ENCODE data around the gene FBXO34. TPM values are rescaled to one million over a fixed set of nuclear protein-coding genes. Genes with fewer than 3 reads are reported as not detected.

The FBXO34 gene
- total and polyA plus RNA-seq, 10 of the 15 experiments (the other 5 are each of a cell fraction or from before 2014, with no cell fraction given) = 5.6 to 22.8 (median 17.6) TPM

DNA sequence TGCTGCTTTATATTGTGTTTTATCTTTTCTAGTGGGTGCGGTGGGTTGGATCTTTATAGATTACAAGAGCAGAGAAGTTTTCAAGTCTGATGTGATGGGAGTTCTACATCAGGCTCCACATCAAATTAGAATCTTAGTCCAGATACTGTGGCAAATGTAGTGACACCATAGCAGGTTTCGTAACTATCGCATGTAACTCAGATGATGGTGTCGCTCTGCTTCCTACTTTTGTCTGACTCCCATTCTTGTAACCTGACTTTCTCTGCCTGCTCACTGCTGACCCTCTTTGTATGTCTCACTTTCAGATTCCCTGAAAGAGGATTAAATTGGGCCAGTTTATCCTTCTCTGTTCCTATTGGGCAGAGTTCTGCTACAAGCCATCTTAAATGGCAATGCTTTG is 22.8 kb upstream of the FBXO34 start:
- H3K4me3 ChIP-seq = no peak overlapping the region
- H4K20me1 ChIP-seq (ENCODE audit: control insufficient read depth, insufficient read depth) = no peaks in the 10 kb centered on the region
- H3K4me2 ChIP-seq (ENCODE audit: control insufficient read depth, insufficient read depth) = no peak overlapping the region
- 95% methylated on average over 4 of the region's 4 CpGs for WGBS (ENCODE audit: insufficient coverage, insufficient replicate concordance, low lambda C conversion rate, missing lambda C conversion rate)
- no peak overlapping the region for H3K9ac ChIP-seq (ENCODE audit: control insufficient read depth, insufficient read depth, low read length)
- no TSS peak for BruUV-seq (replicated peaks)
- H3K36me3 ChIP-seq (ENCODE audit: control insufficient read depth in 2 of 2, insufficient read depth in 2 of 2, low read length in 1 of 2) = no peaks in the 10 kb centered on the region
- H3K9me3 ChIP-seq (replicated peaks; ENCODE audit: control insufficient read depth, insufficient read depth, low read length) = no peaks in the 10 kb centered on the region
- ATAC-seq (no peak), DNase-seq (ENCODE audit: low read depth, low spot score) (no peak), FAIRE-seq (no peak)
- no peak overlapping the region for H2AFZ ChIP-seq (ENCODE audit: control insufficient read depth, low read depth, low read length)
- ChIA-PET SMC1A (ENCODE audit: uncharacterized antibody, unreplicated experiment) (interaction anchor here (1.1 to 4.3 kb wide), 2 partner anchors 49 to 107 kb away, joined by 3 to 32 read pairs; no protein-coding TSS in a partner anchor), CTCF (interaction anchor here (0.5 to 1.7 kb wide), 5 partner anchors 13 to 184 kb away, joined by 3 to 10 read pairs (median 3); partner anchors contain the start of gene FBXO34), RAD21 (ENCODE audit: unreplicated experiment) (no interaction called here), POLR2A (interaction anchor here (1.2 kb wide), 1 partner anchor 176 kb away, joined by 3 read pairs; no protein-coding TSS in a partner anchor)
- no peak overlapping the region for H3K27ac ChIP-seq (ENCODE audit: control insufficient read depth, insufficient read depth)
- TF ChIP-seq ETV6 (conservative IDR thresholded peaks at IDR 0.05 in 1 of 2, IDR thresholded peaks at IDR 0.05 in 1 of 2; ENCODE audit: borderline replicate concordance in 1 of 2, low read depth in 1 of 2) (no peak), TCF7 (IDR thresholded peaks at IDR 0.05; ENCODE audit: borderline replicate concordance) (no peak), POU2F2 (IDR thresholded peaks at IDR 0.05; ENCODE audit: borderline replicate concordance, low read depth, low read length) (no peak), MEF2B (IDR thresholded peaks at IDR 0.05; ENCODE audit: partially characterized antibody, poor library complexity, severe bottlenecking) (no peak), SMAD5 (IDR thresholded peaks at IDR 0.05; ENCODE audit: low read depth) (no peak), SREBF2 (IDR thresholded peaks at IDR 0.05; ENCODE audit: low read length) (no peak), BCL11A (IDR thresholded peaks at IDR 0.05; ENCODE audit: low read depth, low read length) (no peak)
- TF ChIP-seq, protein P1, sequence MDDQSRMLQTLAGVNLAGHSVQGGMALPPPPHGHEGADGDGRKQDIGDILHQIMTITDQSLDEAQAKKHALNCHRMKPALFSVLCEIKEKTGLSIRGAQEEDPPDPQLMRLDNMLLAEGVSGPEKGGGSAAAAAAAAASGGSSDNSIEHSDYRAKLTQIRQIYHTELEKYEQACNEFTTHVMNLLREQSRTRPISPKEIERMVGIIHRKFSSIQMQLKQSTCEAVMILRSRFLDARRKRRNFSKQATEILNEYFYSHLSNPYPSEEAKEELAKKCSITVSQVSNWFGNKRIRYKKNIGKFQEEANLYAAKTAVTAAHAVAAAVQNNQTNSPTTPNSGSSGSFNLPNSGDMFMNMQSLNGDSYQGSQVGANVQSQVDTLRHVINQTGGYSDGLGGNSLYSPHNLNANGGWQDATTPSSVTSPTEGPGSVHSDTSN (IDR thresholded peaks at IDR 0.05; ENCODE audit: insufficient replicate concordance, low read depth, low read length) = no peak
- TF ChIP-seq, protein P2, sequence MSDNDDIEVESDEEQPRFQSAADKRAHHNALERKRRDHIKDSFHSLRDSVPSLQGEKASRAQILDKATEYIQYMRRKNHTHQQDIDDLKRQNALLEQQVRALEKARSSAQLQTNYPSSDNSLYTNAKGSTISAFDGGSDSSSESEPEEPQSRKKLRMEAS (IDR thresholded peaks at IDR 0.05; ENCODE audit: low read depth, low read length) = no peak
- TF ChIP-seq, protein P3, sequence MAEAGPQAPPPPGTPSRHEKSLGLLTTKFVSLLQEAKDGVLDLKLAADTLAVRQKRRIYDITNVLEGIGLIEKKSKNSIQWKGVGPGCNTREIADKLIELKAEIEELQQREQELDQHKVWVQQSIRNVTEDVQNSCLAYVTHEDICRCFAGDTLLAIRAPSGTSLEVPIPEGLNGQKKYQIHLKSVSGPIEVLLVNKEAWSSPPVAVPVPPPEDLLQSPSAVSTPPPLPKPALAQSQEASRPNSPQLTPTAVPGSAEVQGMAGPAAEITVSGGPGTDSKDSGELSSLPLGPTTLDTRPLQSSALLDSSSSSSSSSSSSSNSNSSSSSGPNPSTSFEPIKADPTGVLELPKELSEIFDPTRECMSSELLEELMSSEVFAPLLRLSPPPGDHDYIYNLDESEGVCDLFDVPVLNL (IDR thresholded peaks at IDR 0.05; ENCODE audit: low read depth, low read length) = no peak
- TF ChIP-seq, protein P4, sequence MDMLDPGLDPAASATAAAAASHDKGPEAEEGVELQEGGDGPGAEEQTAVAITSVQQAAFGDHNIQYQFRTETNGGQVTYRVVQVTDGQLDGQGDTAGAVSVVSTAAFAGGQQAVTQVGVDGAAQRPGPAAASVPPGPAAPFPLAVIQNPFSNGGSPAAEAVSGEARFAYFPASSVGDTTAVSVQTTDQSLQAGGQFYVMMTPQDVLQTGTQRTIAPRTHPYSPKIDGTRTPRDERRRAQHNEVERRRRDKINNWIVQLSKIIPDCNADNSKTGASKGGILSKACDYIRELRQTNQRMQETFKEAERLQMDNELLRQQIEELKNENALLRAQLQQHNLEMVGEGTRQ (IDR thresholded peaks at IDR 0.05; ENCODE audit: borderline replicate concordance, low read depth, low read length) = no peak
- TF ChIP-seq, protein P5, sequence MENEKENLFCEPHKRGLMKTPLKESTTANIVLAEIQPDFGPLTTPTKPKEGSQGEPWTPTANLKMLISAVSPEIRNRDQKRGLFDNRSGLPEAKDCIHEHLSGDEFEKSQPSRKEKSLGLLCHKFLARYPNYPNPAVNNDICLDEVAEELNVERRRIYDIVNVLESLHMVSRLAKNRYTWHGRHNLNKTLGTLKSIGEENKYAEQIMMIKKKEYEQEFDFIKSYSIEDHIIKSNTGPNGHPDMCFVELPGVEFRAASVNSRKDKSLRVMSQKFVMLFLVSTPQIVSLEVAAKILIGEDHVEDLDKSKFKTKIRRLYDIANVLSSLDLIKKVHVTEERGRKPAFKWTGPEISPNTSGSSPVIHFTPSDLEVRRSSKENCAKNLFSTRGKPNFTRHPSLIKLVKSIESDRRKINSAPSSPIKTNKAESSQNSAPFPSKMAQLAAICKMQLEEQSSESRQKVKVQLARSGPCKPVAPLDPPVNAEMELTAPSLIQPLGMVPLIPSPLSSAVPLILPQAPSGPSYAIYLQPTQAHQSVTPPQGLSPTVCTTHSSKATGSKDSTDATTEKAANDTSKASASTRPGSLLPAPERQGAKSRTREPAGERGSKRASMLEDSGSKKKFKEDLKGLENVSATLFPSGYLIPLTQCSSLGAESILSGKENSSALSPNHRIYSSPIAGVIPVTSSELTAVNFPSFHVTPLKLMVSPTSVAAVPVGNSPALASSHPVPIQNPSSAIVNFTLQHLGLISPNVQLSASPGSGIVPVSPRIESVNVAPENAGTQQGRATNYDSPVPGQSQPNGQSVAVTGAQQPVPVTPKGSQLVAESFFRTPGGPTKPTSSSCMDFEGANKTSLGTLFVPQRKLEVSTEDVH (IDR thresholded peaks at IDR 0.05; ENCODE audit: low read depth, partially characterized antibody) = no peak
- in situ Hi-C loops (cut with MboI) (loop anchor here (10.0 kb wide), 1 partner anchor 1226 kb away; no protein-coding TSS in a partner anchor), intact Hi-C loops (cut with micrococcal nuclease; ENCODE audit: unreplicated experiment) (no loop called here)
- H3K4me1 ChIP-seq (ENCODE audit: control insufficient read depth, insufficient read depth, low read length) = no peaks in the 10 kb centered on the region
- H3K27me3 ChIP-seq (replicated peaks in 1 of 2; ENCODE audit: control insufficient read depth in 2 of 2, insufficient read depth in 2 of 2, low read length in 1 of 2) = no peaks in the 10 kb centered on the region
- H3K79me2 ChIP-seq (ENCODE audit: control insufficient read depth, insufficient read depth, low read length) = no peaks in the 10 kb centered on the region

Measured in GM12878 (cell line).